Measurements from ENCODE around the gene SCAMP3. TPM values are rescaled to one million over a fixed set of nuclear protein-coding genes. Genes with fewer than 3 reads are reported as not detected.

The SCAMP3 gene
- total RNA-seq: 61.1 and 77.8 TPM in 2 replicates

DNA sequence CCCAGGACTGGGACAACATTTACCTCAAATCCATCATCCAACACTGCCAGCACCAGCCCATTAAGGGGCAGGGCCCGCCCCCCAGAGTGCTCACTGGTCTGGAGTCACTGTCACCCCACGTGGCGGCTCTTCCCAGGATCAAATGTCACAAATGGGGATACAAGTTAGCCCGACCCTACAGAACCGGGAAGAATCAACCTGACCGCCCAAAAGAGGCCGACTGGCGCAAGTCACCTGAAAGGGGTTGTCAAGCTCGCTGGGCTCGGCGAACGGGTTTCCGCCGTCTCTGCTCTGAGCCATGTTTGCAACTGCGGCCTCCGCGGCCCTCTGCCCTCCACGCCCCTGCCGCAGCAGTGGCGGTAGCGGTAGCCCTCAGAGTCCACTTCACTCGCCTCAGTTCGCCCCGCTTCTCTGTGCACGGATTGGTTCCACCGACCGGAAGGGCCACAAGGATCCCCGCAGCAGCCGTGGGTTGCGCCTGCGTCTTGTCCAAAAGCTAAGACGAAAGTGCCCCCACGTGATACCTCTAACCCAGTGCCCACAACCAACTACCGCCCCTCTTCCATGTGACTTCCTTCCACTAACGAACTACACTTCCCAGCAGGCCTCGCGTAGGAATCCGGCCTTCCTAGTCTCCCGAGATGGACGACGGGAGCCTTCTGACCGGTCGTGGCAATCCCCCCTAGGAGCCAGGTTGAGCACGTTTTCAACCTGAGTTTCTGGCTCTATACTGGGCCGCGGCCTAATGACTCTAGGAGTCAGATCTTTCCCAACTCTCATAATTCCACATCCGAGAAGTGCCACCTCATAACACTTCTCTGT is at the start of gene SCAMP3:
SCAMP3 (minus strand) TSS at position 509 of the 822 bp plus-strand sequence; CDS start at position 300, 209 bp downstream.

DNA sequence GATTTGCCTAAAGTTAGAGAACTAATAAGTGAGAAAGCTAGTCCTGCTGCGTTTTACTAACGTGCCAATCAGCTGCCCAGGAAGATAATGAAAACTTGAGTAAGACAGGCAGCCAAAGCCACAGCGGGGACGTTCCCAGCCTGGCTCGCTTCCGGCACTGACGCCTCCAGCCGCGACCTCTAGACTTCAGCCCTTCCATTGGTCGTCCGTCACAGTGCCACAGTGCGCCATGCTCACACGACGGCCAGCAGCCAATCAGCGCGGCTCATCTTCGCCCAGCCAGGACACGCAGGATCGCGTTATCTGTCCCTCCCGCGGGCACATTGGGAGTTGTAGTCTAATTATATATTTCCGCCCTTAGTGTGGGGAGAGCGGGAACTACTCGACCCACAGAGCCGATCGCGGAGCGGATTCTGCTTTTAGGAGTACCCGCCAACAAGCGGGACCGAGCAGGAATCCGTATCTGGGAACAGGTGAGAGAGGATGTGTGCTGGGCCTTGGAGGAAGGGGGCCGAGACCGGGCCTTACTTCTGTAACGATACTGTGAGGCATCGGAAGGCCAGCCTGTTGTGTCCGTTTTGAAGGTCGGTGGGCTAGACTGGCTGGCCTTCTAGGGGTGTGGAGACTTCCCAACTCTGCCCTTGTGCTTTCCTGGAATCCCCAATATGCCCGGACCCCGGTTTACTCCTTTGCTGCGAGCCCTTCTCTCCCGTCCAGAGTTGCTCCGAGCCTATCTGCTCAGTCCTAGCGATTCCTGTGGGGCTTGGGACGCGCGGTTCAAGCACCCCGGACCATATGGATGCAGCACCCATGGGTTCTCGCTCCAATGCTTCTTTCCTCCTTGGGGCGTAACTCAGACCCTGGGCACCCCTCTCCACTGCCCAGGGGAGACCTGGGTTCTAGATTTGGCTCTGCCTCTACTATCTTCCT is 46.6 kb upstream of the SCAMP3 start, which contains the start of gene FDPS:
FDPS (plus strand) TSS at position 374 of the 930 bp plus-strand sequence. CDS start 924 bp downstream, outside the sequence.

DNA sequence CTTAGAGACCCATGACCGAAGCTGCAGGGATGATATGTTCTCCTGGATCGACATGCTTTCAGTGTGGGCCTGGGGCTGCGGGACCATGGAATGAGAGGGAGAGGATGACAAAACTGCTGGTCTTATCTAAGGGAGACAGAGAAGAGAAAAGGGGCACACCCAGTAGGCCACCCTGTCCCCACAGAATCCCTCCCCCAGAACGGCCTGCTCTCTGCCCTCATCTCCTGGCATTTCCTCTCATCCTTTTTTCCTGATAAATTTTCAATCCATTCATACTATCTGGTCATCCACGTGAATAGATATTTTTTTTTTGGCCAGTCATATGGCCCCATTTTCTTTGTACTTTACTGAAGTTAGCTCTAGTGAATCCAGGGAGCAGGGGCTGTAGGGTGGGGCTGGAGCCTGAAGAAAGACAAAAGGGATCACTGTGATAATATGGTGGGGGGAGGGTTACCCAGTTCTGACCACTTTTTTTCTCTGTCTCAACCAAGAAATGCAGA is 39.2 kb upstream of the SCAMP3 start, which contains the start of gene PKLR:
PKLR (minus strand) TSS at position 97 of the 500 bp plus-strand sequence; CDS start at position 54, 43 bp downstream.

DNA sequence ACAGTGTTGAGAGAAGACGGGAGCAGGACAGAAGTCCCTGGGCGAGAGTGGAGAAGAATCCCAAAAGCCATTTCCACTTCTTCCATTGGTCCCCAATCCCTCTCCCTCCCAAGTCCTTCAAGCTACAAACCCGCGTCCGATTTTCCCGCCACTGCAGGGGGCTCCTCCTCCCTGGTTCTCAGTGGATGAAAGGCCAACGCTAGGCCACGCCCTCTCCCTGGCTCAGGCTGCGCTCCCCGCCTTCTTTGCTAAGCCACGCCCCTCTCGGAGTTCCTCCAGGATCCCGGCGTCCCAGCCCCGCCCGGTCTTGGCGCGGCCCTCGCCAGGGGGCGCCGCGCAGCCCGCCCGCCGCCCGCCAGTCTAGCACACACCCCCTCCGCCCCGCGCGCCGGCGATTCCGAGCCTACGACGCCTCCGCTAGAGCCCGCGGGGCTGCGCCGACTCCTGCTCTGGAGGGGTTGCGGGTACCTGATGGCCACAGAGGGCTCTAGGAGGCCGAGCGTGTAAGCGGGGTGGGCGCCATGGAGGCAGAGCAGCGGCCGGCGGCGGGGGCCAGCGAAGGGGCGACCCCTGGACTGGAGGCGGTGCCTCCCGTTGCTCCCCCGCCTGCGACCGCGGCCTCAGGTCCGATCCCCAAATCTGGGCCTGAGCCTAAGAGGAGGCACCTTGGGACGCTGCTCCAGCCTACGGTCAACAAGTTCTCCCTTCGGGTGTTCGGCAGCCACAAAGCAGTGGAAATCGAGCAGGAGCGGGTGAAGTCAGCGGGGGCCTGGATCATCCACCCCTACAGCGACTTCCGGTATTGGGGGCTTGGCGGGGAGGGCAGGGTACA is 15.1 kb upstream of the SCAMP3 start, which contains the start of gene HCN3:
HCN3 (plus strand) TSS at position 394 of the 832 bp plus-strand sequence; CDS start at position 522, 128 bp downstream.

DNA sequence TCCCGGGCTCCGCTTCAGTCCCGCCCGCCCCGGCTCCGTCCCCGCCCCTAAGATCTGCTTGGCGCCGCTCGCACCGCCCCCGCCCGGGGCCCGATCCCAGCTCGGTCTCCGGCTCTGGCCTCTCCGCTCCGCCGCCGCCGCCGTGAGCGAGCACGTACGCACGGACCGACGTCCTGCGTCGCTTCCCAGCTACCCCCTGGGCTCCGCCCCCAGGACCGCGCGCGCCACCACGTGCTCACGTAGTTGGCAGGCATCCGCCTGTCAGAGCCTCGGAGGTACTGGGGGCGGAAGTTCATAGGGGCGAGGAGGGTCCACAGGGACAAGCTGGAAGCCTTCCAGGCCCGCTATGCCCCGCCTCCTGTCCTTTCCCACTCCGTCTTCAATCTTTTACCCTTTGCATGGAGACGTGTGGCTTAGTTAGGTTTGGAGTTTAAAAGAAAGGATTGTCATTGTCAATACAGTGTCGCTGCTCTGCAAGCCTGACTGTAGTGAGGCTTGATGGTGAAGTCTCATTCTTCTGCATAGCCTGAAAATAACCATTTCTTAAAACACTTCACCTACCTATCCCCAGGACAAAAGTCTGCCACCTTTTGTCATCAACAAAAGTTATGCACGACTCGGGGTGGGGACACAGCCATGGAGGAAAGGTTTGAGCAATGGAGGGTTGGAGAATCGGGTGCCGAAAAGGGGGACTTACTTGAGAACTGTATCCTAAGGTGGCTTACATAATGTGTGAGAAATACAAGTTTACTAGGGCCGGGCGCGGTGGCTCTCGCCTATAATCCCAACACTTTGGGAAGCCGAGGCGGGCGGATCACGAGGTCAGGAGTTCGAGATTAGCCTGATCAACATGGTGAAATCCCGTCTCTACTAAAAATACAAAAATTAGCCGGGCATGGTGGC is 11.4 kb upstream of the SCAMP3 start, which contains the start of gene CLK2:
CLK2 (minus strand) TSS at position 162 of the 903 bp plus-strand sequence. CDS start 2,527 bp downstream, outside the sequence.

DNA sequence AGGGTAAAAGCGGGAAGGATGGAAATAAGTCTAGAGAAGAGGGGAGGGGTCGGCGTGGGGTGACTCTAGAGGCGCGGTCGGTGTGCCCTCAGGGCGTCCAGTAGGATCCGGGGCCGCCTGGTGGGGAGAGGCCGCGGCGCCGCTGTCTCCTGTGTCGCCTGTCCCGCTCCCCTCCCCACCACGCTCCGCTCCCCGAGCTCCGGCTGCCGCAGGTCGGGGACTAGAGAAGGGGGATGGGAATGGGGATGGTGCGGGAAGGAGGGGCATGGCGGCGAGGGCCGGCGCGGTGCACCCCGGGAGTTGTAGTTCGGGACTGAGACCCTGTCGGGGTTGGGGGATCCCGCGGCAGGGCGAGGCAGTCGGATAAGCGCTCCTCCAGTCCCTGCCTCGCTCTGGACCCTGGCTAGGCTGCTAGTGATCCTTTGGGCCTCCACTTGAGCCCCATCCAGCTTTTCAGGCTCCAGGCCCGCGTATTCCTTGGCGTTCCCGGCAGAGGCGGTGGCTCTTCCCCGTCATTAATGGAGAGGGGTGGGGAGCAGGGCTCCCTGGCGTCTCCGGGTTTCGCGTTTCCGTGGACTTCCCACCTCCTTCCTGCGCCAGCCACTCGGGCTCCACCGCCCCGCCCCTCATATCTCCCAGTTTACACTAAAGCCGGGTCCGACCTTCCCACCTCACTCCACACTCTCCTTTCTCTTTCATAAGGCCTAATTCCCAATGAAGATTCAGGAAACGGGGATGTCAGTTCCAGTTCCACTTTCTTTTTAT is 6.7 kb downstream of the SCAMP3 start, which contains the start of gene ENTREP3:
ENTREP3 (minus strand) TSS at position 241 of the 765 bp plus-strand sequence. CDS start 606 bp downstream, outside the sequence.

DNA sequence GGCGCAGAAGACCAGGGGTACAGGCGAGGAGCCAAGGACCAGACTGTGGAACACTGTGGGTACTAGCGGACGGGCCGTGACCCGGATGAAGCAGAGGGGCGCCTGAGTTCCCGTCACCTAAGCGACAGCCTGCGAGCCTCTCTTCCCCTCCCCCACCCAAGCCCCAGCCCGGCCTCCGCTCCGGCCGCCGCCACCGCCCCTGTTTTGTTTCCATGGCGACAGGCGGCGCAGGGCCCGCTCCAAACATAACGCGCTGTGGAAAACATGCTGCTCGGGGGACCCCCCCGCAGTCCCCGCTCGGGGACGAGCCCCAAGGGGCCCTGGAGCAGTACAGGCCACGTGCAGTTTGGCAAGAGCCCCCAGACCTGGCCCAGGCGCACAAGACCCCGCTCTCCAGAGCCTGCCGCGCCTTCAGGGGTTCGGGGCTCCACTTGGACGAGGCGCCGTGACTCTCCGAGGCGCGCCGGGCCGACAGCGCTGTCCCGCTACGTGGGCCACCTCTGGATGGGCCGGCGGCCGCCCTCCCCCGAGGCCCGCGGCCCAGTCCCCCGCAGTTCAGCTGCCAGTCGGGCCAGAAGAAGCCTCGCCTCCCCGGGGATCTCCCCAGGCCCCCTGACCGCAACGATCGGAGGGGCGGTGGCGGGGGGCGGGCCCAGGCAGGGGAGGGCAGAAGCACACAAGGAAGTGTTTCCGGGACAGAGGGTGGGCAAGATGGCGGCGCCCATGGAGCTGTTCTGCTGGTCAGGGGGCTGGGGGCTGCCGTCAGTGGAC is 53.4 kb downstream of the SCAMP3 start, which contains the start of gene MTX1:
MTX1 (plus strand) TSS at position 155 of the 771 bp plus-strand sequence; CDS start at position 265, 110 bp downstream.

DNA sequence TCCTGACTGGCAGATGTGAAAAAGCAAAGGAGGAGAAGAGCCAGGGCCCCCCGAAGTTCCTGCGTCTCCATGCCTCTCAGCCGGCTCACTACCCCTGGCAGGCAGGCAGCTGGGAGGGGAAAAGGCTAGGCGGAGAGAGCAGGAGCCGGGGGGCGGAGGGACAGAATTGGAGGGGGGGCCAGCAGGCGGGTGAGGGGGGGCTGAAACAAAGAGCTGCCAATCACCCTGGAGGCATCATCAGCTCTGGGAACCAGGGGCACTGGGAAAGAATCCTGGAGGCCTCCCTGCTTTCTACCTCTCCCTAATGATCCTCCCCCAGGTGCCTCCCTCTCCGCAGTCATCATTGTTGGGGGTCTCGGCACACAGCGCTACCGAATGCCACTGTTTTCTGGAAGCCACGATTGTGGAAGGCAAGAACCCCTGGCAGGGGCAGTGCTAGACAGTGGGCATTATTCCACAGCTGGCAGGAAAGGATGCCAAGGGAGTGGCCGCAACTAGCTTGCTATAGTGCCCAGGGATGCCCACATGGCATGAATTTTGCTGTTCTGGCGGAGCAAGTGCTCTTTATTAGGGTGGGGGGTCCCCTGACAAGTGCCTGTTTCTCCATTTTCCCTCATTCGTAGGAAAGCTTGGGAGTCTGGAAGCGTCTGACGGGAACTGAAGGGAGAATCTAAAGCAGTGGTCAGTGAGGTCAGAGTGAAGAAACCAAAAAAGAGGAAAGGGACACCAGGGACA is 54.2 kb downstream of the SCAMP3 start, which contains the start of gene THBS3:
THBS3 (minus strand) TSS at position 92 of the 735 bp plus-strand sequence; CDS start at position 71, 21 bp downstream.

Other genes starting within 250 kb of the SCAMP3 start
- gene DCST2, start 228.6 kb downstream of the SCAMP3 start, total RNA-seq: not detected in 2 replicates
- gene DCST1, start 228.5 kb downstream of the SCAMP3 start, total RNA-seq: not detected in 2 replicates
- 94.3 and 109 TPM in 2 replicates for gene ADAM15, start 211.0 kb downstream of the SCAMP3 start, total RNA-seq
- gene EFNA4, start 198.6 kb downstream of the SCAMP3 start, total RNA-seq: 7.9 and 9.1 TPM in 2 replicates
- 2.3 and 4.9 TPM in 2 replicates for gene EFNA3, start 183.5 kb downstream of the SCAMP3 start, total RNA-seq
- gene EFNA1, start 134.5 kb downstream of the SCAMP3 start, total RNA-seq: 3.6 and 10.2 TPM in 2 replicates
- gene SLC50A1, start 126.5 kb downstream of the SCAMP3 start, total RNA-seq: 34.8 and 37.5 TPM in 2 replicates
- gene DPM3, start 121.8 kb downstream of the SCAMP3 start, total RNA-seq: 35.0 and 39.2 TPM in 2 replicates
- gene KRTCAP2, start 89.1 kb downstream of the SCAMP3 start, total RNA-seq: 149 and 159 TPM in 2 replicates
- 1.1 and 1.3 TPM in 2 replicates for gene TRIM46, start 88.5 kb downstream of the SCAMP3 start, total RNA-seq
- gene THBS3, start 54.5 kb downstream of the SCAMP3 start, total RNA-seq: 23.6 and 32.7 TPM in 2 replicates
- gene MTX1, start 53.7 kb downstream of the SCAMP3 start, total RNA-seq: 48.7 and 61.6 TPM in 2 replicates
- 19.4 and 25.4 TPM in 2 replicates for gene ENTREP3, start 6.9 kb downstream of the SCAMP3 start, total RNA-seq
- 20.5 and 21.6 TPM in 2 replicates for gene CLK2, start 11.1 kb upstream of the SCAMP3 start, total RNA-seq
- 1.2 and 2.3 TPM in 2 replicates for gene HCN3, start 15.1 kb upstream of the SCAMP3 start, total RNA-seq
- not detected in 2 replicates for gene PKLR, start 39.1 kb upstream of the SCAMP3 start, total RNA-seq
- gene FDPS, start 46.5 kb upstream of the SCAMP3 start, total RNA-seq: 218 and 306 TPM in 2 replicates
- 31.9 and 37.2 TPM in 2 replicates for gene RUSC1, start 58.5 kb upstream of the SCAMP3 start, total RNA-seq

Measured in pericardium fibroblast (primary cell).